ENCODE measurements around the gene WDR13. TPM values are rescaled to one million over a fixed set of nuclear protein-coding genes. Genes with fewer than 3 reads are reported as not detected.

Gene WDR13
- polyA plus RNA-seq, 1 experiment = 24.1 TPM

GRCh38 chrX:48590203-48591103 is 6.8 kb upstream of the WDR13 start:
- Histone ChIP-seq H3K4me3 (ENCODE audit: low read depth, low read length) (no peak overlapping the region), H3K27ac (ENCODE audit: low read depth, low read length) (peak overlapping the region; percentile 11), H3K27me3 (ENCODE audit: control insufficient read depth, insufficient read depth, low read length) (no peaks in the 10 kb centered on the region), H3K9me3 (ENCODE audit: control insufficient read depth, insufficient read depth, low read length) (no peaks in the 10 kb centered on the region; the same call in 1 of the 2 replicates)
- TF ChIP-seq CTCF (IDR thresholded peaks at IDR 0.05; ENCODE audit: low read depth, low read length) = no peak
- ChIA-PET CTCF (no interaction called here), POLR2A (interaction anchor here (0.6 to 1.5 kb wide), 4 partner anchors 12 to 307 kb away, joined by 3 to 4 read pairs (median 3); partner anchors contain the start of genes PQBP1, RBM3 and TIMM17B)
- no peak for DNase-seq (ENCODE audit: low read depth, low spot score)

- POLR2A ChIA-PET = interaction anchor here (0.6 to 1.5 kb wide), 4 partner anchors 12 to 306 kb away, joined by 3 to 4 read pairs (median 3); partner anchors contain the start of genes PQBP1, RBM3 and TIMM17B
- no peak for DNase-seq (ENCODE audit: low read depth, low spot score)
- H3K4me3 ChIP-seq (ENCODE audit: low read depth, low read length) = no peak overlapping the region
- no peaks in the 10 kb centered on the region for H3K27me3 ChIP-seq (ENCODE audit: control insufficient read depth, insufficient read depth, low read length)
- no peak overlapping the region for H3K27ac ChIP-seq (ENCODE audit: low read depth, low read length)
- TF ChIP-seq CTCF (IDR thresholded peaks at IDR 0.05; ENCODE audit: low read depth, low read length) = no peak
- H3K9me3 ChIP-seq (ENCODE audit: control insufficient read depth, insufficient read depth, low read length) = no peaks in the 10 kb centered on the region; the same call in 1 of the 2 replicates
- CTCF ChIA-PET = no interaction called here
These were observed 6.0 kb upstream of the WDR13 start for GRCh38 chrX:48591255-48591791.

GRCh38 chrX:48592971-48593370 is 4.3 kb upstream of the WDR13 start:
- no peaks in the 10 kb centered on the region for H3K27me3 ChIP-seq (ENCODE audit: control insufficient read depth, insufficient read depth, low read length)
- ChIA-PET CTCF (no interaction called here), POLR2A (no interaction called here)
- TF ChIP-seq CTCF (IDR thresholded peaks at IDR 0.05; ENCODE audit: low read depth, low read length) = no peak
- H3K9me3 ChIP-seq (ENCODE audit: control insufficient read depth, insufficient read depth, low read length) = no peaks in the 10 kb centered on the region; the same call in 1 of the 2 replicates
- H3K4me3 ChIP-seq (ENCODE audit: low read depth, low read length) = no peak overlapping the region
- no peak for DNase-seq (ENCODE audit: low read depth, low spot score)
- H3K27ac ChIP-seq (ENCODE audit: low read depth, low read length) = no peak overlapping the region

GRCh38 chrX:48595929-48596328 is 1.4 kb upstream of the WDR13 start:
- CTCF ChIA-PET = no interaction called here
- H3K27ac ChIP-seq (ENCODE audit: low read depth, low read length) = no peak overlapping the region
- POLR2A ChIA-PET = interaction anchor here (0.5 kb wide), 1 partner anchor 54 kb away, joined by 7 read pairs; no protein-coding TSS in a partner anchor
- no peaks in the 10 kb centered on the region for H3K27me3 ChIP-seq (ENCODE audit: control insufficient read depth, insufficient read depth, low read length)
- H3K4me3 ChIP-seq (ENCODE audit: low read depth, low read length) = no peak overlapping the region
- no peak for DNase-seq (ENCODE audit: low read depth, low spot score)
- TF ChIP-seq CTCF (IDR thresholded peaks at IDR 0.05; ENCODE audit: low read depth, low read length) = no peak
- no peaks in the 10 kb centered on the region for H3K9me3 ChIP-seq (ENCODE audit: control insufficient read depth, insufficient read depth, low read length)

- ChIA-PET POLR2A (interaction anchor here (0.7 to 1.0 kb wide), 2 partner anchors 19 to 24 kb away, joined by 3 to 5 read pairs; partner anchors contain the start of gene RBM3), CTCF (no interaction called here)
- no peak for TF ChIP-seq CTCF (IDR thresholded peaks at IDR 0.05; ENCODE audit: low read depth, low read length)
- Histone ChIP-seq H3K27me3 (ENCODE audit: control insufficient read depth, insufficient read depth, low read length) (no peaks in the 10 kb centered on the region), H3K27ac (ENCODE audit: low read depth, low read length) (no peak overlapping the region), H3K4me3 (ENCODE audit: low read depth, low read length) (peak overlapping the region; percentile 85), H3K9me3 (ENCODE audit: control insufficient read depth, insufficient read depth, low read length) (no peaks in the 10 kb centered on the region)
- no peak for DNase-seq (ENCODE audit: low read depth, low spot score)
These were observed 1.3 kb downstream of the WDR13 start for GRCh38 chrX:48598614-48599013.
